NCI-H524 treated with DMSO at 0.1 percent for 48 hours (cell line): ENCODE measurements around the gene A4GALT.
"Not testable (repeated sequence)": the region's sequence is repeated elsewhere in the genome, so short reads cannot be mapped to it uniquely, and the experiment has no call there.

Experiments
- DNase-seq: peaks from one replicate; lab custom pipeline; 2025; lab: John Stamatoyannopoulos, UW

A4GALT gene

GRCh38 chr22:42682113-42682851, 38.4 kb downstream of the A4GALT start:
- DNase-seq: no peak

- DNase-seq: no peak
Observed at GRCh38 chr22:42680648-42681047, 40.0 kb downstream of the A4GALT start.

GRCh38 chr22:42679691-42680090, 41.0 kb downstream of the A4GALT start:
- DNase-seq: no peak

- DNase-seq: no peak
Observed at GRCh38 chr22:42678894-42679293, 41.8 kb downstream of the A4GALT start.

- not testable (repeated sequence) for DNase-seq
Observed at GRCh38 chr22:42677936-42678335, 42.7 kb downstream of the A4GALT start.

- DNase-seq: no peak
Observed at GRCh38 chr22:42676059-42676607, 44.5 kb downstream of the A4GALT start.

- no peak for DNase-seq
Observed at GRCh38 chr22:42673898-42674401, 46.7 kb downstream of the A4GALT start.

GRCh38 chr22:42673071-42673470, 47.6 kb downstream of the A4GALT start:
- DNase-seq: not testable (repeated sequence)

- DNase-seq: no peak
Observed at GRCh38 chr22:42670921-42671709, 49.6 kb downstream of the A4GALT start.

- DNase-seq: no peak
Observed at GRCh38 chr22:42670046-42670445, 50.6 kb downstream of the A4GALT start.

GRCh38 chr22:42666393-42666792, 54.3 kb downstream of the A4GALT start:
- not testable (repeated sequence) for DNase-seq

- no peak for DNase-seq
Observed at GRCh38 chr22:42664976-42665831, 55.5 kb downstream of the A4GALT start.

GRCh38 chr22:42661985-42662831, 58.5 kb downstream of the A4GALT start:
- DNase-seq: no peak

GRCh38 chr22:42656578-42656977, 64.1 kb downstream of the A4GALT start:
- no peak for DNase-seq

GRCh38 chr22:42655693-42656092, 65.0 kb downstream of the A4GALT start:
- DNase-seq: no peak

- no peak for DNase-seq
Observed at GRCh38 chr22:42654436-42655073, 66.1 kb downstream of the A4GALT start.

- no peak for DNase-seq
Observed at GRCh38 chr22:42653999-42654398, 66.7 kb downstream of the A4GALT start.

GRCh38 chr22:42651134-42651533, 69.5 kb downstream of the A4GALT start:
- DNase-seq: no peak

- peak; percentile 25 for DNase-seq
Observed at GRCh38 chr22:42649246-42650099, 71.2 kb downstream of the A4GALT start, which contains the start of gene CYB5R3. Gene CYB5R3, minus strand, starts transcription at chr22:42649392. Its CDS starts 77 bp downstream, at chr22:42649315.
